ENCODE results near the gene FGF1.

FGF1 gene

DNA sequence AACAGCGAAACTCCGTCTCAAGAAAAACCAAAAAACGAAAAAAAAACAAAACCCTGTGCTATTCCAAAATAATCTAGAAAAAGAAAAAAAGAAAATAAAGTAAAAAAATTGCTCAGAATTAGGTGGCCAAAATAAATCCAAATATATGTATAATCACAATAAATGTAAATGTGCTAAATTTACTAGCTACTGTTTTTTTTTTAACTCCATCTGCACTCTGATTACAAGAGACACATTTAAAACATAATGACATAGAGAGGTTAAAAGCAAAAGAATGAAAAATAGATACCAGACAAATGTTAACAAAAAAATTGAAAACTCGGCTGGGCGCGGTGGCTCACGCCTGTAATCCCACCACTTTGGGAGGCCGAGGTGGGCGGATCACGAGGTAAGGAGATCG, 66.1 kb downstream of the FGF1 start:
- Histone ChIP-seq H3K79me2 (ENCODE audit: insufficient read depth, low read length) (no peaks in the 10 kb centered on the region), H3K9ac (ENCODE audit: low read length) (no peak overlapping the region), H3K27ac (ENCODE audit: low read depth, low read length, poor library complexity, severe bottlenecking) (no peak overlapping the region), H3F3A (ENCODE audit: insufficient read depth, low read length) (no peaks in the 10 kb centered on the region), H4K20me1 (ENCODE audit: insufficient read depth, low read length) (no peaks in the 10 kb centered on the region), H3K4me1 (ENCODE audit: insufficient read depth, low read length, severe bottlenecking) (no peaks in the 10 kb centered on the region), H3K36me3 (ENCODE audit: insufficient read depth, low read length) (no peaks in the 10 kb centered on the region), H3K9me3 (ENCODE audit: low read length) (no peaks in the 10 kb centered on the region), H3K9me2 (ENCODE audit: low read depth, low read length) (no peaks in the 10 kb centered on the region), H3K27me3 (ENCODE audit: insufficient read depth, low read length) (no peaks in the 10 kb centered on the region), H3K4me3 (ENCODE audit: low read depth, low read length, poor library complexity, severe bottlenecking) (no peak overlapping the region), H2AFZ (ENCODE audit: low read length) (no peak overlapping the region), H3K4me2 (ENCODE audit: low read length) (no peak overlapping the region)
- TF ChIP-seq EZH2 (IDR thresholded peaks at IDR 0.05; ENCODE audit: borderline replicate concordance, low read length) (no peak), CTCF (IDR thresholded peaks at IDR 0.05; ENCODE audit: low read length) (no peak)

DNA sequence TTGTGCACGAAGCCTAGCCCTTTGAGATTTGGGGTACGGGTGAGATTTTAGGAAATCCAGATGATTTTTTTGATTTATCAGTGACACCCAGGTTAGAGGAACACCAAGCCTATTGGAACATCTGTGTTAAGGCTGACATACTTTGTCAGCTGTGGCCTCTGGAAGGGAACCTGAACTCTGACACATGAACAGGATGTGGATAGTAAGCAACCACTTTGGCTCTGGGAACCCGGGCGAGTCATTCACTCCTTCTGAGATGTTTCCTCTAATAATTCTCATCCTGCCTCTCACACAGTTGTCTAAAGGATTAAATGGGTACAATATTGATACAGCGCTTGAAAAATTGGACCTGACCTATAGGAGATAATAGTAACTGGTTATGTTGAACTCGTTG, 67.8 kb downstream of the FGF1 start:
- Histone ChIP-seq H3F3A (ENCODE audit: insufficient read depth, low read length) (no peaks in the 10 kb centered on the region), H3K9me3 (ENCODE audit: low read length) (no peaks in the 10 kb centered on the region), H3K27ac (ENCODE audit: low read depth, low read length, poor library complexity, severe bottlenecking) (no peak overlapping the region), H3K36me3 (ENCODE audit: insufficient read depth, low read length) (no peaks in the 10 kb centered on the region), H3K9me2 (ENCODE audit: low read depth, low read length) (no peaks in the 10 kb centered on the region), H4K20me1 (ENCODE audit: insufficient read depth, low read length) (no peaks in the 10 kb centered on the region), H3K4me2 (ENCODE audit: low read length) (no peak overlapping the region), H3K4me3 (ENCODE audit: low read depth, low read length, poor library complexity, severe bottlenecking) (no peak overlapping the region), H3K4me1 (ENCODE audit: insufficient read depth, low read length, severe bottlenecking) (no peaks in the 10 kb centered on the region), H3K9ac (ENCODE audit: low read length) (no peak overlapping the region), H3K27me3 (ENCODE audit: insufficient read depth, low read length) (no peaks in the 10 kb centered on the region), H3K79me2 (ENCODE audit: insufficient read depth, low read length) (no peaks in the 10 kb centered on the region), H2AFZ (ENCODE audit: low read length) (no peak overlapping the region)
- TF ChIP-seq EZH2 (IDR thresholded peaks at IDR 0.05; ENCODE audit: borderline replicate concordance, low read length) (no peak), CTCF (IDR thresholded peaks at IDR 0.05; ENCODE audit: low read length) (no peak)

DNA sequence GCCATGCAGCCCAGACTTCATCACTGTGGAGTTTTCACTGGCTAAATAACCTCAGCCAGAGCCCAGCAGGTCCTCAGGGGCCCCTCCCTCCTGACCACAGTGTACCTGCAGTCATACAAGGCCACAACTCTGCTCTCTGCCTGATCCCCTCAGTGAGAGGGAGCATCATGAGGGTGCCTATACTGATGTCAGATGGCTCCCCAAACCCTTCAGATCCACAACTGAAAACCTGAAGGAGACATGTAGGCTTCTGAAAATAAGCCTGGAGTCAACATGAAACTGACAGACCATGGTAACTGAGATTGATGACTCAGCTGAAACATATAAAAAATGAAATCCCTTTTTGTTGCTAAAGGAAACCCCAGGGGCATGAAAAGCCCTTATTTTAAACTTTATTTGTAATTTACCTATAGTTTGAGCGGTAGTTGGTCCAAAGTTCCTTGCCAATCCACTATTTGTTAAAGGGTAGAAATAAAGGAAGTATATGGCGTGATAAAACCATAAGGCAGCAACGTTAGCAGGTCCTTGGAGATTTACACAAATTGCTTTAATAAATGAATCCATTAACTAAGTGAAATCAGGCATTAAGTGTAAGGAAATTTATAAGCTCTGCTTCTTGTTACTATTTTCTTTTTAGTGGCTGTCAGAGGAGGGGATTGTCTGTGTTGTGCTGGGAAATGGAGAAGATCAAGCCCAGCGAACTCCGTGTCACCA, 68.3 kb downstream of the FGF1 start:
- Histone ChIP-seq H3K79me2 (ENCODE audit: insufficient read depth, low read length) (no peaks in the 10 kb centered on the region), H3K9me2 (ENCODE audit: low read depth, low read length) (no peaks in the 10 kb centered on the region), H3K9ac (ENCODE audit: low read length) (no peak overlapping the region), H3K36me3 (ENCODE audit: insufficient read depth, low read length) (no peaks in the 10 kb centered on the region), H3K4me3 (ENCODE audit: low read depth, low read length, poor library complexity, severe bottlenecking) (no peak overlapping the region), H2AFZ (ENCODE audit: low read length) (no peak overlapping the region), H3F3A (ENCODE audit: insufficient read depth, low read length) (no peaks in the 10 kb centered on the region), H3K27me3 (ENCODE audit: insufficient read depth, low read length) (no peaks in the 10 kb centered on the region), H4K20me1 (ENCODE audit: insufficient read depth, low read length) (no peaks in the 10 kb centered on the region), H3K9me3 (ENCODE audit: low read length) (no peaks in the 10 kb centered on the region), H3K4me2 (ENCODE audit: low read length) (no peak overlapping the region), H3K4me1 (ENCODE audit: insufficient read depth, low read length, severe bottlenecking) (no peaks in the 10 kb centered on the region), H3K27ac (ENCODE audit: low read depth, low read length, poor library complexity, severe bottlenecking) (no peak overlapping the region)
- TF ChIP-seq EZH2 (IDR thresholded peaks at IDR 0.05; ENCODE audit: borderline replicate concordance, low read length): no peak
- TF ChIP-seq CTCF (IDR thresholded peaks at IDR 0.05; ENCODE audit: low read length): no peak
